ENCODE data around the gene LDLRAD4. TPM values are rescaled to one million over a fixed set of nuclear protein-coding genes. Genes with fewer than 3 reads are reported as not detected.

LDLRAD4 gene
- total RNA-seq, 6 donors from 2014 or later, result 19.5 to 26.6 (median 24.4) TPM

- Histone ChIP-seq H3K4me1 (no peaks in the 10 kb centered on the region), H3K36me3 (no peaks in the 10 kb centered on the region), H3K9me3 (no peaks in the 10 kb centered on the region), H3K27me3 (no peaks in the 10 kb centered on the region), H3K4me3 (no peak overlapping the region), H3K27ac (no peak overlapping the region)
- TF ChIP-seq CTCF (IDR thresholded peaks at IDR 0.05) (no peak), EP300 (IDR thresholded peaks at IDR 0.05) (no peak), POLR2A (IDR thresholded peaks at IDR 0.05) (no peak), POLR2AphosphoS5 (IDR thresholded peaks at IDR 0.05) (no peak)
- no peak for ATAC-seq (ENCODE audit: low FRiP score in 2 of 2)
- no peak for DNase-seq
- WGBS, 2 donors, result 89 to 92% methylated on average over 23 of the region's 23 CpGs
Observed at GRCh38 chr18:13233787-13234783, 15.5 kb downstream of the LDLRAD4 start.

- no peaks in the 10 kb centered on the region for H3K36me3 ChIP-seq
- H3K4me3 ChIP-seq, result no peak overlapping the region
- no peaks in the 10 kb centered on the region for H3K27me3 ChIP-seq
- TF ChIP-seq POLR2AphosphoS5 (IDR thresholded peaks at IDR 0.05) (no peak), EP300 (IDR thresholded peaks at IDR 0.05) (no peak)
- DNase-seq (no peak), ATAC-seq (ENCODE audit: low FRiP score in 2 of 2) (peak in 1 of 2 donors; percentile 30)
- H3K27ac ChIP-seq, result no peak overlapping the region
- H3K4me1 ChIP-seq, result no peaks in the 10 kb centered on the region
- H3K9me3 ChIP-seq, result no peaks in the 10 kb centered on the region
- WGBS, 2 donors, result 70 to 87% methylated on average over 6 of the region's 6 CpGs
Observed at GRCh38 chr18:13235421-13235831, 16.9 kb downstream of the LDLRAD4 start.

GRCh38 chr18:13235981-13236380 is 17.4 kb downstream of the LDLRAD4 start:
- no peak overlapping the region for H3K27ac ChIP-seq
- H3K4me1 ChIP-seq, result no peaks in the 10 kb centered on the region
- no peaks in the 10 kb centered on the region for H3K27me3 ChIP-seq
- no peaks in the 10 kb centered on the region for H3K36me3 ChIP-seq
- DNase-seq (no peak), ATAC-seq (ENCODE audit: low FRiP score in 2 of 2) (peak in 1 of 2 donors; percentile 91)
- TF ChIP-seq EP300 (IDR thresholded peaks at IDR 0.05) (no peak), POLR2A (IDR thresholded peaks at IDR 0.05) (no peak), CTCF (IDR thresholded peaks at IDR 0.05) (no peak)
- no peaks in the 10 kb centered on the region for H3K9me3 ChIP-seq
- H3K4me3 ChIP-seq, result no peak overlapping the region
- WGBS, 2 donors, result 73 to 75% methylated on average over 8 of the region's 8 CpGs

GRCh38 chr18:13236411-13236810 is 17.9 kb downstream of the LDLRAD4 start:
- no peak overlapping the region for H3K4me3 ChIP-seq
- ATAC-seq (ENCODE audit: low FRiP score in 2 of 2) (no peak), DNase-seq (no peak)
- H3K9me3 ChIP-seq, result no peaks in the 10 kb centered on the region
- H3K27me3 ChIP-seq, result no peaks in the 10 kb centered on the region
- TF ChIP-seq POLR2A (IDR thresholded peaks at IDR 0.05) (no peak), POLR2AphosphoS5 (IDR thresholded peaks at IDR 0.05) (no peak), CTCF (IDR thresholded peaks at IDR 0.05) (no peak)
- H3K4me1 ChIP-seq, result no peaks in the 10 kb centered on the region
- no peak overlapping the region for H3K27ac ChIP-seq
- no peaks in the 10 kb centered on the region for H3K36me3 ChIP-seq
- WGBS, 2 donors, result 84 to 95% methylated on average over 9 of the region's 9 CpGs

- H3K27me3 ChIP-seq, result no peaks in the 10 kb centered on the region
- no peaks in the 10 kb centered on the region for H3K36me3 ChIP-seq
- TF ChIP-seq POLR2AphosphoS5 (IDR thresholded peaks at IDR 0.05) (no peak), EP300 (IDR thresholded peaks at IDR 0.05) (no peak), POLR2A (IDR thresholded peaks at IDR 0.05) (no peak), CTCF (IDR thresholded peaks at IDR 0.05) (no peak)
- no peaks in the 10 kb centered on the region for H3K9me3 ChIP-seq
- WGBS, 2 donors, result 83 to 92% methylated on average over 2 to 7 of the region's 7 CpGs
- H3K4me1 ChIP-seq, result no peaks in the 10 kb centered on the region
- no peak overlapping the region for H3K4me3 ChIP-seq
- ATAC-seq (ENCODE audit: low FRiP score in 2 of 2) (no peak), DNase-seq (no peak)
- no peak overlapping the region for H3K27ac ChIP-seq
Observed at GRCh38 chr18:13237073-13237472, 18.5 kb downstream of the LDLRAD4 start.

Data from upper lobe of left lung (tissue), 6 donors.